HL-60 (cell line): ENCODE results near the gene KRTAP4-3.

Experiments used
- POLR2AphosphoS5 ChIP-seq: IDR thresholded peaks from 2 replicates; pipeline ENCODE4 v1.6.1; 2012; ENCODE audit warnings: low read depth
- TF ChIP-seq, protein P1 (sequence below): IDR thresholded peaks from one replicate; pipeline ENCODE4 v1.5.1; 2011; ENCODE audit warnings: low read length, control low read depth, inconsistent platforms; ENCODE audit not compliant: insufficient read depth

- TF ChIP-seq, protein P1, sequence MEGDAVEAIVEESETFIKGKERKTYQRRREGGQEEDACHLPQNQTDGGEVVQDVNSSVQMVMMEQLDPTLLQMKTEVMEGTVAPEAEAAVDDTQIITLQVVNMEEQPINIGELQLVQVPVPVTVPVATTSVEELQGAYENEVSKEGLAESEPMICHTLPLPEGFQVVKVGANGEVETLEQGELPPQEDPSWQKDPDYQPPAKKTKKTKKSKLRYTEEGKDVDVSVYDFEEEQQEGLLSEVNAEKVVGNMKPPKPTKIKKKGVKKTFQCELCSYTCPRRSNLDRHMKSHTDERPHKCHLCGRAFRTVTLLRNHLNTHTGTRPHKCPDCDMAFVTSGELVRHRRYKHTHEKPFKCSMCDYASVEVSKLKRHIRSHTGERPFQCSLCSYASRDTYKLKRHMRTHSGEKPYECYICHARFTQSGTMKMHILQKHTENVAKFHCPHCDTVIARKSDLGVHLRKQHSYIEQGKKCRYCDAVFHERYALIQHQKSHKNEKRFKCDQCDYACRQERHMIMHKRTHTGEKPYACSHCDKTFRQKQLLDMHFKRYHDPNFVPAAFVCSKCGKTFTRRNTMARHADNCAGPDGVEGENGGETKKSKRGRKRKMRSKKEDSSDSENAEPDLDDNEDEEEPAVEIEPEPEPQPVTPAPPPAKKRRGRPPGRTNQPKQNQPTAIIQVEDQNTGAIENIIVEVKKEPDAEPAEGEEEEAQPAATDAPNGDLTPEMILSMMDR: no peak
- no peak for TF ChIP-seq POLR2AphosphoS5
Observed at GRCh38 chr17:41160648-41161047, 7.4 kb downstream of the KRTAP4-3 start, which contains the start of gene KRTAP4-4.
